ENCODE data around the gene KDM3A. TPM values are rescaled to one million over a fixed set of nuclear protein-coding genes. Genes with fewer than 3 reads are reported as not detected.

The KDM3A gene
- total and polyA plus RNA-seq, 2 experiments from 2014 or later, result 8.9 to 21.8 TPM

- Mint-ChIP-seq H3K4me1 (peaks cover 36% of the 10 kb centered on the region), H3K4me3 (no peak overlapping the region), H3K9me3 (peaks cover 5% of the 10 kb centered on the region), H3K27ac (no peak overlapping the region), H3K36me3 (ENCODE audit: low read depth) (peaks cover 19% of the 10 kb centered on the region), H3K27me3 (ENCODE audit: insufficient read depth, low read depth, poor library complexity) (peaks cover 20% of the 10 kb centered on the region)
- no peaks in the 10 kb centered on the region for H3K27me3 ChIP-seq (ENCODE audit: insufficient read depth)
- H4K20me1 ChIP-seq (replicated peaks; ENCODE audit: insufficient read depth), result 0 out of 2 replicates have a peak, but pooled peaks cover 2% of the 10 kb centered on the region
- no peak for TF ChIP-seq EZH2phosphoT487 (IDR thresholded peaks at IDR 0.05; ENCODE audit: unreplicated experiment)
- TF ChIP-seq JUNB (IDR thresholded peaks at IDR 0.05; ENCODE audit: unreplicated experiment), result no peak
- no peak for TF ChIP-seq CREB1 (CRISPR knock-in tag; IDR thresholded peaks at IDR 0.05; ENCODE audit: low read depth)
- TF ChIP-seq POLR2AphosphoS5 (IDR thresholded peaks at IDR 0.05; ENCODE audit: low read depth), result no peak
- no peak for TF ChIP-seq ZNF462 (CRISPR knock-in tag; IDR thresholded peaks at IDR 0.05)
- TF ChIP-seq STAT1 (IDR thresholded peaks at IDR 0.05; ENCODE audit: unreplicated experiment), result no peak
- TF ChIP-seq EZH2 (IDR thresholded peaks at IDR 0.05; ENCODE audit: low read depth, unreplicated experiment), result no peak
- no peak for TF ChIP-seq CTCF (conservative IDR thresholded peaks at IDR 0.05; ENCODE audit: low read depth in 2 of 2)
- TF ChIP-seq NANOG (IDR thresholded peaks at IDR 0.05; ENCODE audit: borderline replicate concordance), result no peak
- TF ChIP-seq ETS1 (IDR thresholded peaks at IDR 0.05), result no peak
- no peak for TF ChIP-seq REST (IDR thresholded peaks at IDR 0.05; ENCODE audit: unreplicated experiment)
- no peak for TF ChIP-seq ZNF114 (CRISPR knock-in tag; IDR thresholded peaks at IDR 0.05)
- no peak for TF ChIP-seq ZNF331 (CRISPR knock-in tag; IDR thresholded peaks at IDR 0.05; ENCODE audit: low read depth)
- no peak overlapping the region for H3K4me3 ChIP-seq
- no peak overlapping the region for H3K27ac ChIP-seq (ENCODE audit: low read depth)
- ATAC-seq (no peak), DNase-seq (ENCODE audit: low spot score) (no peak)
- H2AFZ ChIP-seq, result no peak overlapping the region
- H3K9me2 ChIP-seq (ENCODE audit: insufficient read depth), result no peaks in the 10 kb centered on the region
- H3K4me1 ChIP-seq (ENCODE audit: insufficient read depth), result peaks cover 8% of the 10 kb centered on the region; the same call in 1 of the 2 replicates
- H3F3A ChIP-seq (replicated peaks; ENCODE audit: low read depth), result no peaks in the 10 kb centered on the region; the same call in 1 of the 2 replicates
- no peaks in the 10 kb centered on the region; the same call in 1 of the 2 replicates for H3K36me3 ChIP-seq (ENCODE audit: insufficient read depth)
- no peak overlapping the region for H3K4me2 ChIP-seq
- H3K79me2 ChIP-seq (replicated peaks; ENCODE audit: insufficient read depth), result peaks cover 67% of the 10 kb centered on the region
Measured at GRCh38 chr2:86445436-86445835, 4.3 kb downstream of the KDM3A start.
